H9 (cell line): ENCODE data around the gene RADIL. TPM values are rescaled to one million over a fixed set of nuclear protein-coding genes. Genes with fewer than 3 reads are reported as not detected.

Experiments
- DNase-seq: peaks from one replicate; pipeline ENCODE4 v3.0.0-alpha.2; 2017
- H2AFZ ChIP-seq: one replicate; pipeline ENCODE4 v1.6.1; 2013; ENCODE audit warnings: mild to moderate bottlenecking, low read length, control low read depth, moderate library complexity
- H2AK5ac ChIP-seq: 2 replicates; pipeline ENCODE4 v1.6.1; 2013; ENCODE audit warnings: low read length, control low read depth, mixed read lengths; ENCODE audit not compliant: insufficient read length
- H2BK120ac ChIP-seq: one replicate; pipeline ENCODE4 v1.6.1; 2013; ENCODE audit warnings: low read depth, mild to moderate bottlenecking, low read length, control low read depth, inconsistent platforms; ENCODE audit not compliant: poor library complexity, severe bottlenecking
- H2BK12ac ChIP-seq: 2 replicates; pipeline ENCODE4 v1.6.1; 2013; ENCODE audit warnings: low read length, control low read depth, mixed read lengths, low read depth; ENCODE audit not compliant: insufficient read length
- H2BK15ac ChIP-seq: 2 replicates; pipeline ENCODE4 v1.6.1; 2013; ENCODE audit warnings: low read depth, low read length, control low read depth
- H2BK20ac ChIP-seq: one replicate; pipeline ENCODE4 v1.6.1; 2013; ENCODE audit warnings: low read depth, mild to moderate bottlenecking, low read length, control low read depth, inconsistent platforms; ENCODE audit not compliant: poor library complexity, severe bottlenecking
- H2BK5ac ChIP-seq: 2 replicates; pipeline ENCODE4 v1.6.1; 2013; ENCODE audit warnings: low read length, control low read depth, mixed read lengths; ENCODE audit not compliant: insufficient read length
- H3K14ac ChIP-seq: 2 replicates; pipeline ENCODE4 v1.6.1; 2013; ENCODE audit warnings: low read length, control low read depth; ENCODE audit not compliant: insufficient read depth
- H3K18ac ChIP-seq: 2 replicates; pipeline ENCODE4 v1.6.1; 2013; ENCODE audit warnings: low read depth, mild to moderate bottlenecking, mixed read lengths, low read length, control low read depth; ENCODE audit not compliant: insufficient read length
- H3K23ac ChIP-seq: 2 replicates; pipeline ENCODE4 v1.6.1; 2013; ENCODE audit warnings: low read length, control low read depth, mixed read lengths, low read depth; ENCODE audit not compliant: insufficient read length
- H3K23me2 ChIP-seq: 2 replicates; pipeline ENCODE4 v1.6.1; 2013; ENCODE audit warnings: low read depth, mild to moderate bottlenecking, mixed read lengths, low read length, control low read depth; ENCODE audit not compliant: insufficient read length, poor library complexity, severe bottlenecking
- H3K27ac ChIP-seq: 2 replicates; pipeline ENCODE4 v1.5.1; 2013; ENCODE audit warnings: low read length, control low read depth, mixed read lengths, low read depth; ENCODE audit not compliant: insufficient read length
- H3K27me3 ChIP-seq: 2 replicates; pipeline ENCODE4 v1.6.1; 2013; ENCODE audit warnings: low read length, control low read depth, inconsistent platforms; ENCODE audit not compliant: insufficient read depth
- H3K4ac ChIP-seq: 2 replicates; pipeline ENCODE4 v1.6.1; 2013; ENCODE audit warnings: low read depth, mild to moderate bottlenecking, control low read depth, inconsistent platforms, low read length, moderate library complexity
- H3K4me1 ChIP-seq: 2 replicates; pipeline ENCODE4 v1.6.1; 2013; ENCODE audit warnings: low read length, control low read depth, inconsistent platforms; ENCODE audit not compliant: insufficient read depth
- H3K4me2 ChIP-seq: 2 replicates; pipeline ENCODE4 v1.6.1; 2013; ENCODE audit warnings: low read length, control low read depth, mixed read lengths; ENCODE audit not compliant: insufficient read length, insufficient read depth
- H3K56ac ChIP-seq: 2 replicates; pipeline ENCODE4 v1.6.1; 2013; ENCODE audit warnings: low read depth, mild to moderate bottlenecking, mixed read lengths, low read length, control low read depth; ENCODE audit not compliant: insufficient read length
- H3K79me1 ChIP-seq: 2 replicates; pipeline ENCODE4 v1.6.1; 2013; ENCODE audit warnings: low read depth, mild to moderate bottlenecking, moderate library complexity, low read length, control low read depth, inconsistent platforms; ENCODE audit not compliant: insufficient read depth, poor library complexity, severe bottlenecking
- H3K79me2 ChIP-seq: 2 replicates; pipeline ENCODE4 v1.6.1; 2013; ENCODE audit warnings: low read length, control low read depth, inconsistent platforms; ENCODE audit not compliant: insufficient read depth
- H3K9ac ChIP-seq: 2 replicates; pipeline ENCODE4 v1.6.1; 2013; ENCODE audit warnings: low read length, control low read depth, mixed read lengths; ENCODE audit not compliant: insufficient read length; ENCODE audit errors: extremely low read depth
- H3K9me3 ChIP-seq: one replicate; pipeline ENCODE4 v1.6.1; 2013; ENCODE audit warnings: low read depth, low read length, inconsistent platforms; ENCODE audit not compliant: control insufficient read depth
- H3T11ph ChIP-seq: one replicate; pipeline ENCODE4 v1.6.1; 2013; ENCODE audit warnings: mild to moderate bottlenecking, low read length, control low read depth, inconsistent platforms
- H4K20me1 ChIP-seq: one replicate; pipeline ENCODE4 v1.6.1; 2013; ENCODE audit not compliant: control insufficient read depth, insufficient read length, insufficient read depth
- H4K5ac ChIP-seq: 2 replicates; pipeline ENCODE4 v1.6.1; 2013; ENCODE audit warnings: low read depth, mild to moderate bottlenecking, mixed read lengths, low read length, control low read depth; ENCODE audit not compliant: insufficient read length
- H4K8ac ChIP-seq: replicated peaks from 2 replicates; pipeline ENCODE4 v1.6.1; 2013; ENCODE audit warnings: low read length, control low read depth, mixed read lengths, low read depth; ENCODE audit not compliant: insufficient read length
- H4K91ac ChIP-seq: 2 replicates; pipeline ENCODE4 v1.6.1; 2013; ENCODE audit warnings: low read depth, mild to moderate bottlenecking, moderate library complexity, mixed read lengths, low read length, control low read depth; ENCODE audit not compliant: insufficient read length
- H3K27ac Mint-ChIP-seq, 3 experiments: 2 replicates in 2 of 3; 3 replicates in 1 of 3; pipeline ENCODE4 v1.8.0; 2020 to 2021; ENCODE audit warnings: mixed read lengths in 3 of 3, mild to moderate bottlenecking in 1 of 3, moderate library complexity in 1 of 3
- H3K27me3 Mint-ChIP-seq: 2 replicates; pipeline ENCODE4 v1.8.0; 2021; ENCODE audit warnings: low read depth, mild to moderate bottlenecking, moderate library complexity, mixed read lengths
- H3K36me3 Mint-ChIP-seq, 3 experiments: 2 replicates in 2 of 3; 3 replicates in 1 of 3; pipeline ENCODE4 v1.8.0; 2020 to 2021; ENCODE audit warnings: low read depth in 3 of 3, mixed read lengths in 3 of 3; ENCODE audit not compliant: insufficient read depth in 1 of 3
- H3K4me1 Mint-ChIP-seq, 2 experiments: 2 replicates each; pipeline ENCODE4 v1.8.0; 2020; ENCODE audit warnings: mixed read lengths in 2 of 2
- H3K4me3 Mint-ChIP-seq, 2 experiments: 2 replicates in 1 of 2; 3 replicates in 1 of 2; pipeline ENCODE4 v1.8.0; 2020 to 2021; ENCODE audit warnings: mild to moderate bottlenecking in 2 of 2, mixed read lengths in 2 of 2, moderate library complexity in 1 of 2
- H3K9me3 Mint-ChIP-seq, 2 experiments: 2 replicates in 1 of 2; 3 replicates in 1 of 2; pipeline ENCODE4 v1.8.0; 2020; ENCODE audit warnings: mild to moderate bottlenecking in 2 of 2, mixed read lengths in 2 of 2, moderate library complexity in 1 of 2
- CTCF ChIP-seq: fragments of 200-600 bp; sonication (generic); conservative IDR thresholded peaks from 3 replicates; pipeline ENCODE4 v1.8.0; 2021; ENCODE audit warnings: antibody characterized with exemption, mild to moderate bottlenecking
- WGBS: extraction: QIAGEN DNeasy Blood & Tissue Kit; methylation state at CpG from one replicate; pipeline ENCODE4 v1.1.7; 2013; ENCODE audit warnings: missing lambda C conversion rate, low lambda C conversion rate, mixed read lengths; ENCODE audit not compliant: insufficient read length; ENCODE audit errors: extremely low coverage; 5-methylcytosine and 5-hydroxymethylcytosine counted together
- total RNA-seq: library from RNA; stranded (reverse); gene quantifications from 2 replicates; pipeline ENCODE4 v1.2.1, GENCODE V29; 2021

The RADIL gene
- total RNA-seq, 1 experiment from 2014 or later: 4.7 TPM

- H3K14ac ChIP-seq: no peak overlapping the region
- H3K23ac ChIP-seq: no peak overlapping the region
- H2BK120ac ChIP-seq: no peak overlapping the region
- H4K91ac ChIP-seq: no peak overlapping the region
- H2AFZ ChIP-seq: no peak overlapping the region
- no peaks in the 10 kb centered on the region for H3K27me3 ChIP-seq
- no CpG with 5 or more reads among the region's 1 CpG for WGBS
- no peak overlapping the region for H3T11ph ChIP-seq
- H3K27me3 Mint-ChIP-seq: peaks cover 31% of the 10 kb centered on the region
- H2BK12ac ChIP-seq: no peak overlapping the region
- H2BK20ac ChIP-seq: no peak overlapping the region
- H3K27ac ChIP-seq: no peak overlapping the region
- no peaks in the 10 kb centered on the region for H3K23me2 ChIP-seq
- no peaks in the 10 kb centered on the region for H3K79me2 ChIP-seq
- no peak overlapping the region for H3K4ac ChIP-seq
- no peaks in the 10 kb centered on the region for H3K4me1 Mint-ChIP-seq
- TF ChIP-seq CTCF: no peak
- H4K5ac ChIP-seq: no peak overlapping the region
- no peaks in the 10 kb centered on the region for H4K20me1 ChIP-seq
- no peaks in the 10 kb centered on the region for H3K9me3 ChIP-seq
- no peak for DNase-seq
- H3K9ac ChIP-seq: no peak overlapping the region
- H2AK5ac ChIP-seq: no peak overlapping the region
- no peak overlapping the region for H3K4me3 Mint-ChIP-seq
- no peak overlapping the region for H3K56ac ChIP-seq
- H3K18ac ChIP-seq: no peak overlapping the region
- no peak overlapping the region for H2BK15ac ChIP-seq
- H3K36me3 Mint-ChIP-seq: no peaks in the 10 kb centered on the region; a peak in 1 of 7 replicates
- H2BK5ac ChIP-seq: no peak overlapping the region
- no peak overlapping the region for H3K27ac Mint-ChIP-seq
- H3K4me1 ChIP-seq: no peaks in the 10 kb centered on the region
- H4K8ac ChIP-seq: no peak overlapping the region
- H3K4me2 ChIP-seq: no peak overlapping the region
- H3K9me3 Mint-ChIP-seq: peaks cover 5 to 12% of the 10 kb centered on the region in 2 experiments; a peak in 4 of 5 replicates
- no peaks in the 10 kb centered on the region for H3K79me1 ChIP-seq
These were observed 23.2 kb upstream of the RADIL start for GRCh38 chr7:4906682-4907081.
